GM23338 (cell line): ENCODE data around the gene APBA1. TPM values are rescaled to one million over a fixed set of nuclear protein-coding genes. Genes with fewer than 3 reads are reported as not detected.

Experiments used
- ATAC-seq: fragments of 200-7000 bp; cut with Tn5 transposase; 3 replicates; pipeline ENCODE4 v1.9.1; 2020
- DNase-seq: peaks from one replicate; pipeline ENCODE4 v3.0.0-alpha.2; 2015; ENCODE audit warnings: low spot score
- H2AFZ ChIP-seq: fragments of 200-600 bp; sonication (generic); 2 replicates; pipeline ENCODE4 v1.8.0; 2016; ENCODE audit warnings: antibody characterized with exemption, mild to moderate bottlenecking, moderate library complexity
- H3F3A ChIP-seq: fragments of 200-600 bp; sonication (generic); replicated peaks from 2 replicates; pipeline ENCODE4 v1.8.0; 2017; ENCODE audit warnings: antibody characterized with exemption, mixed run types, low read depth
- H3K27ac ChIP-seq: fragments of 200-600 bp; sonication (generic); 2 replicates; pipeline ENCODE4 v1.6.1; 2016; ENCODE audit warnings: low read depth
- H3K27me3 ChIP-seq: fragments of 200-600 bp; sonication (generic); 2 replicates; pipeline ENCODE4 v1.8.0; 2016; ENCODE audit warnings: mild to moderate bottlenecking, mixed run types, moderate library complexity; ENCODE audit not compliant: insufficient read depth
- H3K36me3 ChIP-seq: fragments of 200-600 bp; sonication (generic); 2 replicates; pipeline ENCODE4 v1.8.0; 2016; ENCODE audit warnings: mild to moderate bottlenecking; ENCODE audit not compliant: insufficient read depth
- H3K4me1 ChIP-seq: fragments of 200-600 bp; sonication (generic); 2 replicates; pipeline ENCODE4 v1.8.0; 2016; ENCODE audit warnings: mild to moderate bottlenecking, moderate library complexity; ENCODE audit not compliant: insufficient read depth
- H3K4me2 ChIP-seq: fragments of 200-600 bp; sonication (generic); 2 replicates; pipeline ENCODE4 v1.7.1; 2017; ENCODE audit warnings: mixed run types
- H3K4me3 ChIP-seq: fragments of 200-600 bp; sonication (generic); 2 replicates; pipeline ENCODE4 v1.6.1; 2016; ENCODE audit warnings: mixed run types
- H3K79me2 ChIP-seq: fragments of 200-600 bp; sonication (generic); replicated peaks from 2 replicates; pipeline ENCODE4 v1.8.0; 2017; ENCODE audit warnings: mild to moderate bottlenecking; ENCODE audit not compliant: insufficient read depth
- H3K9me2 ChIP-seq: fragments of 200-600 bp; sonication (generic); 2 replicates; pipeline ENCODE4 v1.8.0; 2017; ENCODE audit not compliant: insufficient read depth
- H4K20me1 ChIP-seq: fragments of 200-600 bp; sonication (generic); replicated peaks from 2 replicates; pipeline ENCODE4 v1.8.0; 2017; ENCODE audit warnings: mild to moderate bottlenecking; ENCODE audit not compliant: insufficient read depth
- H3K27ac Mint-ChIP-seq: 2 replicates; pipeline ENCODE4 v1.8.0; 2020; ENCODE audit warnings: inconsistent platforms, mild to moderate bottlenecking, moderate library complexity, mixed read lengths
- H3K27me3 Mint-ChIP-seq: 3 replicates; pipeline ENCODE4 v1.8.0; 2022; ENCODE audit warnings: low read depth, mild to moderate bottlenecking, moderate library complexity, mixed read lengths, inconsistent platforms; ENCODE audit not compliant: insufficient read depth, poor library complexity
- H3K36me3 Mint-ChIP-seq: 3 replicates; pipeline ENCODE4 v1.8.0; 2021; ENCODE audit warnings: low read depth, mild to moderate bottlenecking, inconsistent platforms, moderate library complexity, mixed read lengths
- H3K4me1 Mint-ChIP-seq: 3 replicates; pipeline ENCODE4 v1.8.0; 2020; ENCODE audit warnings: mild to moderate bottlenecking, inconsistent platforms, mixed read lengths
- H3K4me3 Mint-ChIP-seq: 3 replicates; pipeline ENCODE4 v1.8.0; 2021; ENCODE audit warnings: moderate library complexity, mild to moderate bottlenecking, inconsistent platforms, mixed read lengths
- H3K9me3 Mint-ChIP-seq: 3 replicates; pipeline ENCODE4 v1.8.0; 2020; ENCODE audit warnings: moderate library complexity, mild to moderate bottlenecking, inconsistent platforms, mixed read lengths
- CTCF ChIP-seq, 2 experiments: fragments of 200-600 bp in 1 of 2; sonication (generic) in 1 of 2; conservative IDR thresholded peaks; 2 replicates each; pipeline versions ENCODE4 v1.5.1 to v1.6.1; 2016 to 2017; ENCODE audit warnings: antibody characterized with exemption in 2 of 2, low read depth in 2 of 2, mild to moderate bottlenecking in 2 of 2, moderate library complexity in 1 of 2
- EZH2phosphoT487 ChIP-seq: fragments of 200-600 bp; sonication (generic); IDR thresholded peaks from one replicate; pipeline ENCODE4 v1.8.1; 2018; ENCODE audit warnings: antibody characterized with exemption; ENCODE audit not compliant: unreplicated experiment
- NANOG ChIP-seq: IDR thresholded peaks from 2 replicates; pipeline ENCODE4 v1.6.1; 2016; ENCODE audit warnings: antibody characterized with exemption, borderline replicate concordance
- STAT1 ChIP-seq: IDR thresholded peaks from one replicate; pipeline ENCODE4 v1.6.1; 2016; ENCODE audit warnings: antibody characterized with exemption; ENCODE audit not compliant: unreplicated experiment
- ZNF114 ChIP-seq: fragments of 250-450 bp; sonication (Bioruptor Pico); IDR thresholded peaks from 2 replicates; pipeline ENCODE4 v1.5.0; 2020; ENCODE audit warnings: mild to moderate bottlenecking, moderate library complexity
- ZNF331 ChIP-seq: fragments of 250-450 bp; sonication (Bioruptor Pico); IDR thresholded peaks from 2 replicates; pipeline ENCODE4 v1.5.0; 2020; ENCODE audit warnings: low read depth, mild to moderate bottlenecking, moderate library complexity
- polyA plus RNA-seq: library from polyadenylated mRNA; unstranded; fragments of >200 nt; fragmentation: Nextera tagmentation; extraction: Ambion mirVana; gene quantifications from 2 replicates; pipeline ENCODE4 v1.2.1, GENCODE V29; 2016
- total RNA-seq: library from RNA; depleted of rRNA; stranded (reverse); fragments of >200 nt; shearing (Covaris generic); gene quantifications from 2 replicates; pipeline ENCODE4 v1.2.3, GENCODE V29; 2014
- TF ChIP-seq, protein P1 (sequence below): fragments of 250-450 bp; sonication (Bioruptor Pico); IDR thresholded peaks from 2 replicates; pipeline ENCODE4 v1.5.0; 2020; ENCODE audit warnings: mild to moderate bottlenecking, moderate library complexity

Gene APBA1
- total and polyA plus RNA-seq, 2 experiments from 2014 or later = 0.26 to 1.0 TPM

DNA sequence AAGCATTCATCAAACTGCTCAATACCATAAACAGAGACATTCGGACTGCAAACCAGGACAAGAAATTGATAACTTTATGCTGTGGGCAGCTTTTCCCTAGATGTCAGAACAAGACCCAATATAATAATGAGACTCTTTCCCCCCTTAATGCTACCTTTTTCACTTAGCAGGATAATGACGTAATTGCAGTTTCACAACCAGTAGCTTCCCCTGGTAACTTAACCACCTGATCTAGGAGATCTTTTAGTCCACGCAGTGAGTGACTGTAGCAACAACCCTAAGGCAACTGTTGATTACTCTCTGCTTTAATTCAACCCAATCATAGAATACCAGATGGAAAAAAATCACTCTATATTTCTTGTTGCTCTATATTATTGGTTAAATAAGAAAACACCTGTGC, 56.3 kb downstream of the APBA1 start:
- Histone ChIP-seq H3K27me3 (no peaks in the 10 kb centered on the region), H3K4me2 (no peak overlapping the region), H3K36me3 (no peaks in the 10 kb centered on the region), H4K20me1 (no peaks in the 10 kb centered on the region), H3K4me1 (peaks cover 12% of the 10 kb centered on the region), H3K9me2 (peaks cover 6% of the 10 kb centered on the region; the same call in 1 of the 2 replicates), H3K79me2 (no peaks in the 10 kb centered on the region), H3K4me3 (no peak overlapping the region), H2AFZ (no peak overlapping the region), H3F3A (no peaks in the 10 kb centered on the region), H3K27ac (no peak overlapping the region)
- no peak for ATAC-seq
- Mint-ChIP-seq H3K9me3 (no peaks in the 10 kb centered on the region), H3K27me3 (no peaks in the 10 kb centered on the region), H3K27ac (no peak overlapping the region), H3K4me1 (peaks cover 9% of the 10 kb centered on the region), H3K4me3 (no peak overlapping the region), H3K36me3 (no peaks in the 10 kb centered on the region)
- TF ChIP-seq ZNF331 (no peak), ZNF114 (CRISPR knock-in tag) (no peak), EZH2phosphoT487 (no peak), NANOG (no peak), STAT1 (no peak), CTCF (conservative IDR thresholded peaks at IDR 0.05; ENCODE audit: low read depth in 2 of 2) (no peak)
- TF ChIP-seq, protein P1, sequence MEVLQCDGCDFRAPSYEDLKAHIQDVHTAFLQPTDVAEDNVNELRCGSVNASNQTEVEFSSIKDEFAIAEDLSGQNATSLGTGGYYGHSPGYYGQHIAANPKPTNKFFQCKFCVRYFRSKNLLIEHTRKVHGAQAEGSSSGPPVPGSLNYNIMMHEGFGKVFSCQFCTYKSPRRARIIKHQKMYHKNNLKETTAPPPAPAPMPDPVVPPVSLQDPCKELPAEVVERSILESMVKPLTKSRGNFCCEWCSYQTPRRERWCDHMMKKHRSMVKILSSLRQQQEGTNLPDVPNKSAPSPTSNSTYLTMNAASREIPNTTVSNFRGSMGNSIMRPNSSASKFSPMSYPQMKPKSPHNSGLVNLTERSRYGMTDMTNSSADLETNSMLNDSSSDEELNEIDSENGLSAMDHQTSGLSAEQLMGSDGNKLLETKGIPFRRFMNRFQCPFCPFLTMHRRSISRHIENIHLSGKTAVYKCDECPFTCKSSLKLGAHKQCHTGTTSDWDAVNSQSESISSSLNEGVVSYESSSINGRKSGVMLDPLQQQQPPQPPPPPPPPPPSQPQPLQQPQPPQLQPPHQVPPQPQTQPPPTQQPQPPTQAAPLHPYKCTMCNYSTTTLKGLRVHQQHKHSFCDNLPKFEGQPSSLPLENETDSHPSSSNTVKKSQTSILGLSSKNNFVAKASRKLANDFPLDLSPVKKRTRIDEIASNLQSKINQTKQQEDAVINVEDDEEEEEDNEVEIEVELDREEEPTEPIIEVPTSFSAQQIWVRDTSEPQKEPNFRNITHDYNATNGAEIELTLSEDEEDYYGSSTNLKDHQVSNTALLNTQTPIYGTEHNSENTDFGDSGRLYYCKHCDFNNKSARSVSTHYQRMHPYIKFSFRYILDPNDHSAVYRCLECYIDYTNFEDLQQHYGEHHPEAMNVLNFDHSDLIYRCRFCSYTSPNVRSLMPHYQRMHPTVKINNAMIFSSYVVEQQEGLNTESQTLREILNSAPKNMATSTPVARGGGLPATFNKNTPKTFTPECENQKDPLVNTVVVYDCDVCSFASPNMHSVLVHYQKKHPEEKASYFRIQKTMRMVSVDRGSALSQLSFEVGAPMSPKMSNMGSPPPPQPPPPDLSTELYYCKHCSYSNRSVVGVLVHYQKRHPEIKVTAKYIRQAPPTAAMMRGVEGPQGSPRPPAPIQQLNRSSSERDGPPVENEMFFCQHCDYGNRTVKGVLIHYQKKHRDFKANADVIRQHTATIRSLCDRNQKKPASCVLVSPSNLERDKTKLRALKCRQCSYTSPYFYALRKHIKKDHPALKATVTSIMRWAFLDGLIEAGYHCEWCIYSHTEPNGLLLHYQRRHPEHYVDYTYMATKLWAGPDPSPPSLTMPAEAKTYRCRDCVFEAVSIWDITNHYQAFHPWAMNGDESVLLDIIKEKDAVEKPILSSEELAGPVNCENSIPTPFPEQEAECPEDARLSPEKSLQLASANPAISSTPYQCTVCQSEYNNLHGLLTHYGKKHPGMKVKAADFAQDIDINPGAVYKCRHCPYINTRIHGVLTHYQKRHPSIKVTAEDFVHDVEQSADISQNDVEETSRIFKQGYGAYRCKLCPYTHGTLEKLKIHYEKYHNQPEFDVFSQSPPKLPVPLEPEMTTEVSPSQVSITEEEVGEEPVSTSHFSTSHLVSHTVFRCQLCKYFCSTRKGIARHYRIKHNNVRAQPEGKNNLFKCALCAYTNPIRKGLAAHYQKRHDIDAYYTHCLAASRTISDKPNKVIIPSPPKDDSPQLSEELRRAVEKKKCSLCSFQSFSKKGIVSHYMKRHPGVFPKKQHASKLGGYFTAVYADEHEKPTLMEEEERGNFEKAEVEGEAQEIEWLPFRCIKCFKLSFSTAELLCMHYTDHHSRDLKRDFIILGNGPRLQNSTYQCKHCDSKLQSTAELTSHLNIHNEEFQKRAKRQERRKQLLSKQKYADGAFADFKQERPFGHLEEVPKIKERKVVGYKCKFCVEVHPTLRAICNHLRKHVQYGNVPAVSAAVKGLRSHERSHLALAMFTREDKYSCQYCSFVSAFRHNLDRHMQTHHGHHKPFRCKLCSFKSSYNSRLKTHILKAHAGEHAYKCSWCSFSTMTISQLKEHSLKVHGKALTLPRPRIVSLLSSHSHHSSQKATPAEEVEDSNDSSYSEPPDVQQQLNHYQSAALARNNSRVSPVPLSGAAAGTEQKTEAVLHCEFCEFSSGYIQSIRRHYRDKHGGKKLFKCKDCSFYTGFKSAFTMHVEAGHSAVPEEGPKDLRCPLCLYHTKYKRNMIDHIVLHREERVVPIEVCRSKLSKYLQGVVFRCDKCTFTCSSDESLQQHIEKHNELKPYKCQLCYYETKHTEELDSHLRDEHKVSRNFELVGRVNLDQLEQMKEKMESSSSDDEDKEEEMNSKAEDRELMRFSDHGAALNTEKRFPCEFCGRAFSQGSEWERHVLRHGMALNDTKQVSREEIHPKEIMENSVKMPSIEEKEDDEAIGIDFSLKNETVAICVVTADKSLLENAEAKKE (CRISPR knock-in tag) = no peak
- no peak for DNase-seq
